ENCODE results near the gene ZNF835. TPM values are rescaled to one million over a fixed set of nuclear protein-coding genes. Genes with fewer than 3 reads are reported as not detected.

Gene ZNF835
- total and polyA plus RNA-seq, 2 of the 13 experiments (the other 11 are each of a cell fraction or from before 2014, with no cell fraction given) = not detected

GRCh38 chr19:56637976-56638555, 33.5 kb downstream of the ZNF835 start (continued):
- peak; percentile 98 for TF ChIP-seq LRRFIP1 (CRISPR knock-in tag; conservative IDR thresholded peaks at IDR 0.05)
- peak; percentile 100 for TF ChIP-seq ZNF414 (CRISPR knock-in tag; IDR thresholded peaks at IDR 0.05)
- TF ChIP-seq KDM5A (IDR thresholded peaks at IDR 0.05; ENCODE audit: borderline replicate concordance, low read length) = no peak
- peak; percentile 100 for TF ChIP-seq ZNF256 (CRISPR knock-in tag; conservative IDR thresholded peaks at IDR 0.05)
- peak; percentile 93 for TF ChIP-seq ZBTB21 (CRISPR knock-in tag; IDR thresholded peaks at IDR 0.05)
- peak; percentile 97 for TF ChIP-seq REPIN1 (CRISPR knock-in tag; IDR thresholded peaks at IDR 0.05; ENCODE audit: borderline replicate concordance, low read depth)
- peak; percentile 69 for TF ChIP-seq BRD4 (CRISPR knock-in tag; IDR thresholded peaks at IDR 0.05)
- TF ChIP-seq DMTF1 (CRISPR knock-in tag; IDR thresholded peaks at IDR 0.05) = peak; percentile 90; the same call in 1 of the 2 replicates
- peak; percentile 94 for TF ChIP-seq ARID5B (CRISPR knock-in tag; IDR thresholded peaks at IDR 0.05)
- peak; percentile 99 for TF ChIP-seq ZNF605 (CRISPR knock-in tag; IDR thresholded peaks at IDR 0.05)
- peak; percentile 99; the same call in 1 of the 2 replicates for TF ChIP-seq ZNF674 (CRISPR knock-in tag; IDR thresholded peaks at IDR 0.05; ENCODE audit: low read depth)
- TF ChIP-seq LCORL (IDR thresholded peaks at IDR 0.05) = no peak
- TF ChIP-seq LCORL (CRISPR knock-in tag; IDR thresholded peaks at IDR 0.05) = peak; percentile 84
- peak; percentile 100 for TF ChIP-seq ZNF275 (CRISPR knock-in tag; IDR thresholded peaks at IDR 0.05; ENCODE audit: borderline replicate concordance)
- peak; percentile 100 for TF ChIP-seq EHMT2 (IDR thresholded peaks at IDR 0.05; ENCODE audit: borderline replicate concordance, low read depth, low read length)
- TF ChIP-seq GRHL1 (CRISPR knock-in tag; conservative IDR thresholded peaks at IDR 0.05) = peak; percentile 65; the same call in 1 of the 2 replicates
